Measurements from ENCODE around the gene SMIM30. TPM values are rescaled to one million over a fixed set of nuclear protein-coding genes. Genes with fewer than 3 reads are reported as not detected.
"Not testable (repeated sequence)": the region's sequence is repeated elsewhere in the genome, so short reads cannot be mapped to it uniquely, and the experiment has no call there.

SMIM30 gene
- total RNA-seq, 4 donors from 2014 or later, result 11.5 to 71.5 (median 47.1) TPM

DNA sequence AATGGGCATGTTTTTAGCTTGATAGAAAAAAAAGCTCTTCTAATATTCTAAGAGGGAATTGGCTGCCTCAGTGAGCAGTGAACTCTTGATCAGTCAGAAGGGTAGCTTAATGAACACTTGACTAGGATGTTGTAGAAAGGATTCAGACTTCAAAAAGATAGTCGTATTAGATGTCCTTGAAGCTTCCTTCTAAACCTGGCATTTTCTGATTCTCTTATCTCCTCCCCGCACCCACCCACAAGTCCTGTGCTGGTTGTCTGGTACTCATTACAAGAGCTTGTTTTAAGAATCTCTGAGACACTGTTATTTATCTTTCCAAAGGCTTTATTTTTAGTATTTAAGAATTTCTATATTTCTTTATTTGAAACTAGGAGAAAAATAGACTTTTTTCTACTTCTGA lies 7.4 kb upstream of the SMIM30 start:
- Histone ChIP-seq H3K27me3 (no peaks in the 10 kb centered on the region), H3K27ac (no peak overlapping the region), H3K4me3 (no peak overlapping the region), H3K4me1 (no peaks in the 10 kb centered on the region), H3K36me3 (no peaks in the 10 kb centered on the region), H3K9me3 (no peaks in the 10 kb centered on the region)
- intact Hi-C loops (cut with DNase I; ENCODE audit: low total_unique reads), result no loop called here
- TF ChIP-seq POLR2A (IDR thresholded peaks at IDR 0.05), result no peak
- TF ChIP-seq, protein P1, sequence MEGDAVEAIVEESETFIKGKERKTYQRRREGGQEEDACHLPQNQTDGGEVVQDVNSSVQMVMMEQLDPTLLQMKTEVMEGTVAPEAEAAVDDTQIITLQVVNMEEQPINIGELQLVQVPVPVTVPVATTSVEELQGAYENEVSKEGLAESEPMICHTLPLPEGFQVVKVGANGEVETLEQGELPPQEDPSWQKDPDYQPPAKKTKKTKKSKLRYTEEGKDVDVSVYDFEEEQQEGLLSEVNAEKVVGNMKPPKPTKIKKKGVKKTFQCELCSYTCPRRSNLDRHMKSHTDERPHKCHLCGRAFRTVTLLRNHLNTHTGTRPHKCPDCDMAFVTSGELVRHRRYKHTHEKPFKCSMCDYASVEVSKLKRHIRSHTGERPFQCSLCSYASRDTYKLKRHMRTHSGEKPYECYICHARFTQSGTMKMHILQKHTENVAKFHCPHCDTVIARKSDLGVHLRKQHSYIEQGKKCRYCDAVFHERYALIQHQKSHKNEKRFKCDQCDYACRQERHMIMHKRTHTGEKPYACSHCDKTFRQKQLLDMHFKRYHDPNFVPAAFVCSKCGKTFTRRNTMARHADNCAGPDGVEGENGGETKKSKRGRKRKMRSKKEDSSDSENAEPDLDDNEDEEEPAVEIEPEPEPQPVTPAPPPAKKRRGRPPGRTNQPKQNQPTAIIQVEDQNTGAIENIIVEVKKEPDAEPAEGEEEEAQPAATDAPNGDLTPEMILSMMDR (IDR thresholded peaks at IDR 0.05), result no peak
- DNase-seq, result no peak

DNA sequence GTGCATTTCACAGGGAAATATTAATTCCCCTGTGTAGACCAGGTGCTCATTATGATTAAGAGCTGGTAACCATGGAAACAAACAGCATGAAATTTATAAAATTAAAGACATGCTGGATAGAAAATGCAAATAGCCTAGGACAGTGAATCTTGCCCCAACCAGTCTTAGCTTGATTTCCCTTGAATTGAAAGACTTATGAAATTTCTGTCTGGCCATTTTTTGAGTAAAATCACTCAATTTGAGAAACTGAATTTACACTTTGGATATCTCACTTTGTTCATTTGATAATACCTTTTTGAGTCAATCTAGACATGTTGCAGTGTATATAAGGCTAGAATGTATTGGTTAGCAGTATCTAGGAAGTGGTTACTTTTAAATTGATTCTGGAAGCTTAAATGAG lies 4.4 kb upstream of the SMIM30 start:
- Histone ChIP-seq H3K36me3 (no peaks in the 10 kb centered on the region), H3K4me1 (no peaks in the 10 kb centered on the region), H3K9me3 (no peaks in the 10 kb centered on the region), H3K27me3 (no peaks in the 10 kb centered on the region), H3K4me3 (no peak overlapping the region), H3K27ac (no peak overlapping the region)
- no peak for DNase-seq
- intact Hi-C loops (cut with DNase I; ENCODE audit: low total_unique reads), result no loop called here
- TF ChIP-seq, protein P1 (IDR thresholded peaks at IDR 0.05), result no peak
- no peak for TF ChIP-seq POLR2A (IDR thresholded peaks at IDR 0.05)

DNA sequence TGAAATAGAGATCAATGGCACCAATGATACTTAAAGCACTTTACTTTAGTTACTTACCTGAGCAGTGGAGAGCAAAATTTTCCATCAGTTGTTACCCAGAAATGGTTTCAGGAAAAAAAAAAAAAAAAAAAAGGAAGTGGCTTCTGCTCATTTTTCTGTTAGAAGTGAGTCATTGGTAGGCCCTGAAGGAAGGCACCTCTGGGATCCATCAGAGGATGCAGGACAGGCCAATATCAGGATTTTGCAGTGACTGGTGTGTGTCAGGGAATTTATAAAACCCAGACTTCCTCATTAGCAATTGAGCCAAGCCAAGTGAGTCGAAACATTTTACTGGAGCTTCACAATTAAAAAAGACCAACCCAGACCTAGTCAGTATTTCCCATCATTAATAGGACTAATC lies 2.3 kb upstream of the SMIM30 start:
- Histone ChIP-seq H3K4me1 (no peaks in the 10 kb centered on the region), H3K27ac (no peak overlapping the region), H3K27me3 (no peaks in the 10 kb centered on the region), H3K4me3 (no peak overlapping the region), H3K9me3 (no peaks in the 10 kb centered on the region), H3K36me3 (no peaks in the 10 kb centered on the region)
- no peak for TF ChIP-seq POLR2A (IDR thresholded peaks at IDR 0.05)
- TF ChIP-seq, protein P1 (IDR thresholded peaks at IDR 0.05), result no peak
- DNase-seq, result no peak
- intact Hi-C loops (cut with DNase I; ENCODE audit: low total_unique reads), result no loop called here

DNA sequence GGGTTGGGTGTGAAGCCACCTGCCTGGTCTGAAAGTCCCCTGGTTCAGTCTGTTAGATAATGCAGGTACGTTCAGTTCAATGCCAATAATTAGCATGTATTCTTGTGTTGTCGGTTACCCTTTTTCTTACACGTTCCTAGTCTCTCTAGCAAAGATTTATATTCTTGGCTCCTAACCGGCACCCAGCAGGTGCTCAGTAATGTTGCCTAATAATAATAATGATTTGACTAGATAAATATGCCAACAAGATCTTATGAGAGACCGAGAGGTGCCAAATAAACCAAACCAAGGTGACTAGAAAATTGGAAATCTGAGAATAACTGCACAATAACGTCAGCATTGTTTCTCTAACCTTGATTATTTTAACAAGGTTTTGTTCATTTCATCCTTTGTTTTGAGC lies 1.1 kb upstream of the SMIM30 start:
- DNase-seq, result no peak
- TF ChIP-seq, protein P1 (IDR thresholded peaks at IDR 0.05), result no peak
- no peak for TF ChIP-seq POLR2A (IDR thresholded peaks at IDR 0.05)
- Histone ChIP-seq H3K4me1 (no peaks in the 10 kb centered on the region), H3K4me3 (no peak overlapping the region), H3K27me3 (no peaks in the 10 kb centered on the region), H3K36me3 (no peaks in the 10 kb centered on the region), H3K9me3 (no peaks in the 10 kb centered on the region), H3K27ac (no peak overlapping the region)
- intact Hi-C loops (cut with DNase I; ENCODE audit: low total_unique reads), result no loop called here

DNA sequence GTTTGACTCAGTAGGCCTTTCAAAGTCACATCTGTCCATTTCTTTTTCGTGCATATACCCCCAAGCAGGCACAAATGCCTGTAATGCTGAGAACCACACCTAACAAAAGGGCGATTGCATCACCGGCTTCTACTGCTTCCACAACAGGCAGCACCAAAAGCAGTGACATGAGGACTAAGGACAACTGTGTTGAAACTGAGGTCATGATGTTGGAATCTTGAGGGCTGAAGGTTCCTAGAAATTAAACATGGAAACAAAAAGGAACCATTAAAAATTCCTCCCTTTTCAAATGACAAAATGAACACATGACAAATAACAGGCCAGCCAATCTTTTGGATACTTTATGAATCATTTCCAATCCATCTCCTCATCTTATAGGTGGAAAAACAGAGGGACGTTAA lies 980 bp downstream of the SMIM30 start:
- intact Hi-C loops (cut with DNase I; ENCODE audit: low total_unique reads); H3K9me3 ChIP-seq; H3K27me3 ChIP-seq; DNase-seq; H3K4me1 ChIP-seq; H3K36me3 ChIP-seq; H3K27ac ChIP-seq; H3K4me3 ChIP-seq: not testable (repeated sequence)

DNA sequence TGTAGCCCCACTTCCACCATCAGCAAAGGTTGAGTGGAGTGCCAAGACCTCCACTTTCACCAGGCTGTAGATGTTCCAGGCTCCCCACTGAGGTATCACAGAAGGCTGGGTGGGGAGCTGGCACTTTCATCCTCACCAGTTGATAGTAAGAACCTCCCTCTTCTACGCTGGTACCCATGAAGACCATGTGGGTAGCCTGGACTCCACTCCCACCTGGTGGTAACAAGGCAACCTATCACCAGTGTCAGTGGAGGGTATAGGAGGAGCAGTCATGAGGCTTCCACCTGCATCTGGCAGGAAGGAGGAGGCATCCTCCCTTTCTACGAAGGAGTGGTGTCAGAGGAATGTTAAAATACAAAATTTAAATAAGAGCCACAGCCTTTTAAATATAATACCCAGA lies 4.4 kb downstream of the SMIM30 start:
- no peaks in the 10 kb centered on the region for H3K27me3 ChIP-seq
- no peak for DNase-seq
- no peak overlapping the region for H3K4me3 ChIP-seq
- H3K36me3 ChIP-seq, result no peaks in the 10 kb centered on the region
- H3K9me3 ChIP-seq, result no peaks in the 10 kb centered on the region
- H3K4me1 ChIP-seq, result no peaks in the 10 kb centered on the region
- no peak overlapping the region for H3K27ac ChIP-seq
- TF ChIP-seq, protein P1 (IDR thresholded peaks at IDR 0.05), result no peak
- no peak for TF ChIP-seq POLR2A (IDR thresholded peaks at IDR 0.05)
- intact Hi-C loops (cut with DNase I; ENCODE audit: low total_unique reads), result no loop called here

All from uterus (tissue), 4 donors.